ENCODE measurements around the gene DAP. TPM values are rescaled to one million over a fixed set of nuclear protein-coding genes. Genes with fewer than 3 reads are reported as not detected.
A peak's percentile ranks its signal among the peaks of the same experiment; 100 is the strongest.

DAP gene
- polyA plus RNA-seq, 1 donor, result 44.5 TPM

GRCh38 chr5:10709409-10709808 is 51.6 kb downstream of the DAP start:
- DNase-seq, result no peak

- DNase-seq, result no peak
Measured at GRCh38 chr5:10708189-10708944, 52.7 kb downstream of the DAP start.

GRCh38 chr5:10707198-10708142 is 53.6 kb downstream of the DAP start:
- DNase-seq, result no peak

GRCh38 chr5:10706326-10706725 is 54.7 kb downstream of the DAP start:
- no peak for DNase-seq

- DNase-seq, result no peak
Measured at GRCh38 chr5:10705747-10706146, 55.3 kb downstream of the DAP start.

- no peak for DNase-seq
Measured at GRCh38 chr5:10704949-10705621, 55.9 kb downstream of the DAP start.

- DNase-seq, result no peak
Measured at GRCh38 chr5:10703676-10704075, 57.4 kb downstream of the DAP start.

- DNase-seq, result no peak
Measured at GRCh38 chr5:10702911-10703491, 58.0 kb downstream of the DAP start.

- DNase-seq, result no peak
Measured at GRCh38 chr5:10702040-10702629, 58.9 kb downstream of the DAP start.

- DNase-seq, result peak; percentile 34
Measured at GRCh38 chr5:10701567-10702039, 59.4 kb downstream of the DAP start.

- DNase-seq, result no peak
Measured at GRCh38 chr5:10700516-10700915, 60.5 kb downstream of the DAP start.

GRCh38 chr5:10699987-10700386 is 61.0 kb downstream of the DAP start:
- no peak for DNase-seq

- no peak for DNase-seq
Measured at GRCh38 chr5:10699281-10699874, 61.7 kb downstream of the DAP start.

GRCh38 chr5:10695759-10696543 is 65.1 kb downstream of the DAP start:
- no peak for DNase-seq

GRCh38 chr5:10695055-10695649 is 65.9 kb downstream of the DAP start:
- peak; percentile 45 for DNase-seq

GRCh38 chr5:10691826-10692785 is 68.9 kb downstream of the DAP start:
- DNase-seq, result no peak

- DNase-seq, result no peak
Measured at GRCh38 chr5:10690460-10691440, 70.3 kb downstream of the DAP start.

All from hindlimb muscle (tissue), 1 donor.